NCI-H774 (cell line): ENCODE measurements around the gene FGF11.
"Not testable (repeated sequence)": the region's sequence is repeated elsewhere in the genome, so short reads cannot be mapped to it uniquely, and the experiment has no call there.

Experiments used
- DNase-seq: peaks from one replicate; lab custom pipeline; 2025; lab: John Stamatoyannopoulos, UW

Gene FGF11

DNA sequence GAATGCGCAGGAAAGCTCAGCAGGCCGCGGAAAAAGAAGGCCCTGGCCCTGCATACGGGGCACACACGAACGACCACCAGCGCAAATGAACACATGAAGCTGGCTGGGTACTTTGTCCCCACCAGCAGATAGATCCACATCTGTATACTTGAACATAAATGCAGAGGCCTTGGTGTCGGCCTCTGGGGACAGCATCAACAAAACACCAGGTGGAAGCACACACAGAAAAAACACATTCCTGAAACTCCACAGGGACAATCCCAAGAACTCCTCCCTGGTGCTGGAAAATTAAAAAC lies 40.7 kb downstream of the FGF11 start:
- DNase-seq: no peak

- DNase-seq: not testable (repeated sequence)
Measured at GRCh38 chr17:7481275-7481674, 42.0 kb downstream of the FGF11 start, which contains the start of gene SLC35G6. TSS of gene SLC35G6 (plus strand) at chr17:7481446. CDS start at chr17:7481517, 71 bp downstream.

- not testable (repeated sequence) for DNase-seq
Measured at GRCh38 chr17:7481842-7482741, 42.8 kb downstream of the FGF11 start.

- not testable (repeated sequence) for DNase-seq
Measured at GRCh38 chr17:7482742-7483088, 43.4 kb downstream of the FGF11 start.

DNA sequence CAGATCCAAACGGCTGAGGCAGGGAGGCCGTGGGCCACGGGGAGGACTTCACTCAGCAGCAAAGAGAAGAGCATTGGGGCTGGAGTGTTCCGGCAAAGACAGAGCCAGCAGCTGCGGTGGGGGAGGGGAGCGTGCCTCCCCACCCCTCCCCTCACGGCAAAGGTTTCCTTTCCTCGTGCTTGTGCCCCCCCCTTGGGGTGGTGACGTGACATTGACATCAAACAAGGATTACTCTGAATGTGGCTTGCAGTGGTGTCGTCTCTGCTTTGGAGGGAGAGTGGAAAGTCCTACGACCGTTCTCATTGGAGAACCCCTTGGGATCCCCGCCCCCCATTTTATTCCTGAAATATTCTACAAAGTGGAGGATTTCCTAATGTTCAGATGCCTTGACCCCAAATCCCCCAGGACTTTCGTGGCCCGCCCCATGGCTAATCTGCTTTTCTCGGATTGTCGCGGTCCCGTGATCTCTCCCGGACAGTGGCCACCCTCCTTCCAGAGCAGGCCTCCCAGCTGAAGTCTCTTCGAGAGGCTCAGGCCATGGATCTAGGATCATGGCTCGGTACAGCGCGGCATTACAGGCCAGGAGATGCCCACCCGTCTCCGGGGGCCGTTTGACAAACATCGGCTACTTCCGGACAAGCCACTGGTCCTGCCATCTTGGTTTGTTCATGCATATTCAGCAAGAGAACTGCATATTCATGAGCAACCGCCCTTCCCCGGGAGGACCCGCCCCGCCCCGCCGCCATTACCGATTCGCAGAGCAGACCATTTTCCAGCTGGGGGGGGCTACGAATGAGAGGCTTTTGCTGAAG lies 44.1 kb downstream of the FGF11 start:
- DNase-seq: peak; percentile 72

DNA sequence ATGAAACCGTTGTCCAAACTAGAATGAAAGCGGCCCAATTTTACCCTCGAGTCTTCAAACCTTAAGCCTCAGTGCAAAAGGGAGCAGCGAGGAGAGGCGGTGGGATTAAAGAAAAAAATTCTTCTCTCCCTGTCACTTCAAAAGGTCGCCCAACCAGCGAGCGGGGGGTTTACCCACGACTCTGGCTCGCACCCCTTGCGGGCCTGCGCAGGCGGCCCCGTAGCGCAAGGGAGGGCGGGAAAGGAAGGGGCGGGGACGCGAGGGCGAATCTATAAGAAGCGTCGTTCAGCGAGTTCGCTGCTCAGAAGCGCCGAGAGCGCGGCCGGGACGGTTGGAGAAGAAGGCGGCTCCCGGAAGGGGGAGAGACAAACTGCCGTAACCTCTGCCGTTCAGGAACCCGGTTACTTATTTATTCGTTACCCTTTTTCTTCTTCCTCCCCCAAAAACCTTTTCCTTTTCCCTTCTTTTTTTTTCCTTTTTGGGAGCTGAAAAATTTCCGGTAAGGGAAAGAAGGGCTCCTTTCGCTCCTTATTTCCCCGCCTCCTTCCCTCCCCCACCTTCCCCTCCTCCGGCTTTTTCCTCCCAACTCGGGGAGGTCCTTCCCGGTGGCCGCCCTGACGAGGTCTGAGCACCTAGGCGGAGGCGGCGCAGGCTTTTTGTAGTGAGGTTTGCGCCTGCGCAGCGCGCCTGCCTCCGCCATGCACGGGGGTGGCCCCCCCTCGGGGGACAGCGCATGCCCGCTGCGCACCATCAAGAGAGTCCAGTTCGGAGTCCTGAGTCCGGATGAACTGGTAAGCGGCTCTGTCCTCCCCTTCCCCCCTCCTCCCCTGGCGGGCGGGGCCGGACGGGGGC lies 45.0 kb downstream of the FGF11 start, which contains the start of gene POLR2A:
Gene POLR2A, plus strand, starts transcription at position 300 of the 852 bp plus-strand sequence.
- DNase-seq: peak; percentile 84

DNA sequence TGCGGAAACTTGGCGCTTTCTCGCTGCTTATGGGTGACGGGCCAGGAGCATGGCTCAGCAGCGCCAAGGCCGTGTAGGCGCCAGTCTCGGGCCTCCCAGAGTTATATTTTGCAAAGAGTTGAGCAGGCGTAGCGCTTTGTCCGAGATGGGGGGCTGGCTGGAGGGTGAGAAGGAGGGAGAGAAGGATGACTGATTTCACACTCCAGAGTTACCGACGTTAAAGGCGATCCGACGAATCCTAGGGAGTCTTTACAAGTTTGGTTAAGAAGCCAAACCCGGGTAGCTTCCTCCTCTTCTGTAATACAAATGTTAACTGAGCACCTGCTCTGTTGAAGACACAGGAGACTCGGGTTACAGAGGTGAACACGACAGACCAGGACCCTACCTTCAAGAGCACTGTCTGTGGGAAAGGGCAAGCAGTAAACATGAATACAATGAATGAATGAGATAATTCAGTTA lies 45.6 kb downstream of the FGF11 start:
- DNase-seq: no peak

DNA sequence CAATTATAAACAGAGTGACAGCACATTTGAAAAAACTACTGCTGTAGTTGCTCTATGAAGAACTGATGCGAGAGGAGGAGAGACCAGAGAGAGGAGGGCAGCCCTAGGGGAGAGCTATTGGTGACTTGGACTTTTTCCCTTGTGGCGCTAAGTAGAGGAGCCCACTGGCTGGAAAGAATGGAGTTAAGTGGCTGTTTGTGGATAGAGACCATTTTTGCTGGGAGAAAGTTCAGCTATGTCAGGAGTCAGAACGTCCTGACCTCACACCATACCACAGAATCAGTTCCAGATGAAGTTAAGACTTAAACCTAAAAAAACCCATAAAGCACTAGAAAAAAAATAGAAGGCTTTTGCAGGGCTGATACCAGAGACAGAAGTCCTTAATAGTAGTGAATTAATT lies 46.9 kb downstream of the FGF11 start:
- no peak for DNase-seq

GRCh38 chr17:7490144-7490543 lies 50.8 kb downstream of the FGF11 start:
- no peak for DNase-seq

DNA sequence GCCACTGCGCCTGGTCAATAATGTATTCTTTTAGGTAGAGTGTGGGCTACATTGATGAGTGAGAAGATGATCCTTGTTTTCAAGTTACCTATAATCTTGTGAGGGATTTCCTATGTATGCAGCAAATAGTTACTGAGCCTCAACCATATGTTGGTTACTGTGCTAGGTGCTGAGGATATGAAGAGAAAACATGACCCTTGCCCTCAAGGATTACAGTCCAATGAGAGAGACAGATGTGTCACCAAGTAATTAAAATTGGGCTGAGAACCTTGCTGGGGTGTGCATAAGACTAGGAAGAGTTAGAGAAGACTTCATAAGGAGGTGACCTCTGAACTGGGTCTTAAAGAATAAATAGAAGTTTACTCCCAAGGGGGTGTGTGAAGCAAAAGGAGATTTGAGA lies 52.3 kb downstream of the FGF11 start:
- DNase-seq: no peak

DNA sequence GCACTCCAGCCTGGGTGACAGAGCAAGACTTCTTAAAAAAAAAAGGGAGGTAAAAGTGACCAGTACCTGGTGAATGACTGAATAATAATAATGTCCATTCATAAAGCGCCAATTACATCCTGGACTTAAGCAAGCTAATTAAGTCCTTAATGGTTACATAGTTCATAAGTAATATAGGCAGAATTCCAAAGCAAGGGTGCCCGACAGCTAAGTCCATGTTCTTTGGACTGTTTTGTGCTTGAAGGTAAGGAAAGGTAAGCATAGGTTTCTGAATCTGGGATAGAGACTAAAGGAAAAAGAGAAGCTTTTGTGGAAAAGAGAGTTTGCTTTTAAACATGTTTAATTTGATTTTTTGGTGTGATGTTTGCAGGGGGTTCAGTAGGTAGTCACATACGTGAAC lies 54.6 kb downstream of the FGF11 start:
- no peak for DNase-seq
